A549 (cell line): ENCODE results near the gene ADAMTS16. TPM values are rescaled to one million over a fixed set of nuclear protein-coding genes. Genes with fewer than 3 reads are reported as not detected.

Source experiments
- ATAC-seq, 2 experiments: fragments of 200-7000 bp in 1 of 2; fragments of >200 bp in 1 of 2; cut with Nextera tagmentation in 1 of 2; cut with Tn5 transposase in 1 of 2; 3 replicates each; pipeline versions ENCODE4 v1.8.0 to v1.9.1; 2018 to 2020; ENCODE audit warnings: mild to moderate bottlenecking in 1 of 2, moderate library complexity in 1 of 2
- CTCF ChIA-PET: fragments of 300-600 bp; sonication (Branson Sonifier 250); formaldehyde crosslinking; extraction: SDS; loops from one replicate; lab custom pipeline; 2021; ENCODE audit warnings: antibody characterized with exemption, inconsistent platforms; lab: Yijun Ruan, JAX
- POLR2A ChIA-PET: fragments of 350-600 bp; formaldehyde crosslinking; extraction: SDS; loops from one replicate; lab custom pipeline; 2021; ENCODE audit warnings: antibody characterized with exemption, inconsistent platforms; lab: Yijun Ruan, JAX
- DNase-seq, 2 experiments: peaks; one replicate each; pipeline versions ENCODE4 v3.0.0 to v3.0.0-alpha.2; 2011 to 2016; ENCODE audit warnings: low read depth in 1 of 2, low spot score in 1 of 2
- FAIRE-seq: peaks from 2 replicates; lab custom pipeline; 2011; peaks lifted over from hg19 to GRCh38; lab: Jason Lieb, UNC
- H3K27ac ChIP-seq, 2 experiments: fragments of >200 bp; sonication (Bioruptor Twin); formaldehyde crosslinking; 3 replicates each; pipeline ENCODE4 v1.5.1; 2016 to 2017
- H3K4me1 ChIP-seq: fragments of >200 bp; sonication (Bioruptor Twin); formaldehyde crosslinking; 3 replicates; pipeline ENCODE4 v1.6.1; 2016
- H3K4me2 ChIP-seq: fragments of >200 bp; sonication (Bioruptor Twin); formaldehyde crosslinking; 3 replicates; pipeline ENCODE4 v1.6.1; 2016
- H3K4me3 ChIP-seq: fragments of >200 bp; sonication (Bioruptor Twin); formaldehyde crosslinking; 3 replicates; pipeline ENCODE4 v1.5.1; 2016
- H3K9me3 ChIP-seq: fragments of >200 bp; sonication (Bioruptor Twin); formaldehyde crosslinking; 3 replicates; pipeline ENCODE4 v1.6.1; 2016
- BHLHE40 ChIP-seq: IDR thresholded peaks from 2 replicates; pipeline ENCODE4 v1.6.1; 2012; ENCODE audit warnings: low read depth, low read length, inconsistent platforms
- CBX8 ChIP-seq: fragments of 200-600 bp; sonication (generic); IDR thresholded peaks from 2 replicates; pipeline ENCODE4 v1.6.1; 2016
- CHD4 ChIP-seq: fragments of 200-600 bp; sonication (generic); IDR thresholded peaks from 2 replicates; pipeline ENCODE4 v1.6.1; 2016; ENCODE audit warnings: antibody characterized with exemption, mild to moderate bottlenecking, borderline replicate concordance
- EHF ChIP-seq: fragments of 250-450 bp; sonication (Bioruptor Pico); IDR thresholded peaks from 2 replicates; pipeline ENCODE4 v1.5.0; 2020; ENCODE audit warnings: mild to moderate bottlenecking
- EHMT2 ChIP-seq: fragments of 200-600 bp; sonication (generic); IDR thresholded peaks from 2 replicates; pipeline ENCODE4 v1.6.1; 2016; ENCODE audit warnings: antibody characterized with exemption, low read depth, mild to moderate bottlenecking, moderate library complexity
- FOSL2 ChIP-seq, 2 experiments: fragments of 450-650 bp in 1 of 2; fragments of >200 bp in 1 of 2; sonication (Bioruptor Twin) in 1 of 2; formaldehyde crosslinking; IDR thresholded peaks; 2 replicates each; pipeline versions ENCODE4 v1.5.0 to v1.6.1; 2016 to 2020; ENCODE audit warnings: mild to moderate bottlenecking in 1 of 2, moderate library complexity in 1 of 2
- FOXS1 ChIP-seq: fragments of 250-450 bp; sonication (Bioruptor Pico); IDR thresholded peaks from 2 replicates; pipeline ENCODE4 v1.5.0; 2020; ENCODE audit warnings: mild to moderate bottlenecking, moderate library complexity
- HDAC2 ChIP-seq: fragments of 200-600 bp; sonication (generic); IDR thresholded peaks from 2 replicates; pipeline ENCODE4 v1.6.1; 2016
- HOXA7 ChIP-seq: fragments of 250-450 bp; sonication (Bioruptor Pico); IDR thresholded peaks from 2 replicates; pipeline ENCODE4 v1.5.0; 2020; ENCODE audit warnings: mild to moderate bottlenecking, moderate library complexity
- HOXB13 ChIP-seq: fragments of 250-450 bp; sonication (Bioruptor Pico); IDR thresholded peaks from 2 replicates; pipeline ENCODE4 v1.5.0; 2020; ENCODE audit warnings: low read depth, mild to moderate bottlenecking, moderate library complexity
- HOXB5 ChIP-seq: fragments of 250-450 bp; sonication (Bioruptor Pico); IDR thresholded peaks from 2 replicates; pipeline ENCODE4 v1.5.0; 2020; ENCODE audit warnings: mild to moderate bottlenecking, moderate library complexity
- JUN ChIP-seq, 2 experiments: fragments of >200 bp; sonication (Bioruptor Twin); formaldehyde crosslinking; IDR thresholded peaks; 2 replicates in 1 of 2; 3 replicates in 1 of 2; pipeline ENCODE4 v1.6.1; 2016 to 2017
- JUNB ChIP-seq: fragments of >200 bp; sonication (Bioruptor Twin); formaldehyde crosslinking; IDR thresholded peaks from 2 replicates; pipeline ENCODE4 v1.6.1; 2016
- MAFK ChIP-seq: fragments of 450-650 bp; IDR thresholded peaks from 2 replicates; pipeline ENCODE4 v1.6.1; 2014; ENCODE audit not compliant: partially characterized antibody
- MAZ ChIP-seq: fragments of 150-350 bp; IDR thresholded peaks from 2 replicates; pipeline ENCODE4 v1.6.1; 2014; ENCODE audit warnings: antibody characterized with exemption, low read depth, low read length, borderline replicate concordance
- NFE2L2 ChIP-seq: fragments of 150-350 bp; conservative IDR thresholded peaks from 2 replicates; pipeline ENCODE4 v1.6.1; 2014; ENCODE audit warnings: low read length
- NR3C1 ChIP-seq: fragments of >200 bp; sonication (Bioruptor Twin); formaldehyde crosslinking; IDR thresholded peaks from 3 replicates; pipeline ENCODE4 v1.6.1; 2017
- POLR2A ChIP-seq: IDR thresholded peaks from 2 replicates; pipeline ENCODE4 v1.6.1; 2012; ENCODE audit warnings: mild to moderate bottlenecking, low read length
- RARB ChIP-seq: fragments of 250-450 bp; sonication (Bioruptor Pico); IDR thresholded peaks from 2 replicates; pipeline ENCODE4 v1.8.0; 2021; ENCODE audit warnings: mild to moderate bottlenecking, moderate library complexity
- RCOR1 ChIP-seq: fragments of 150-350 bp; IDR thresholded peaks from 2 replicates; pipeline ENCODE4 v1.6.1; 2014; ENCODE audit warnings: antibody characterized with exemption, low read length, low read depth
- RFX5 ChIP-seq: fragments of 450-650 bp; IDR thresholded peaks from 2 replicates; pipeline ENCODE4 v1.7.1; 2014; ENCODE audit warnings: antibody characterized with exemption, mild to moderate bottlenecking, moderate library complexity
- RNF2 ChIP-seq: fragments of 200-600 bp; sonication (generic); IDR thresholded peaks from 2 replicates; pipeline ENCODE4 v1.6.1; 2016; ENCODE audit warnings: low read depth, mild to moderate bottlenecking, antibody characterized with exemption, moderate library complexity, borderline replicate concordance
- SMC3 ChIP-seq: fragments of >200 bp; sonication (Bioruptor Twin); formaldehyde crosslinking; IDR thresholded peaks from 3 replicates; pipeline ENCODE4 v1.6.1; 2018; ENCODE audit warnings: inconsistent platforms
- TFCP2L1 ChIP-seq: fragments of 250-450 bp; sonication (Bioruptor Pico); IDR thresholded peaks from 2 replicates; pipeline ENCODE4 v1.5.0; 2021; ENCODE audit warnings: mild to moderate bottlenecking
- ZFP36 ChIP-seq: fragments of 450-650 bp; IDR thresholded peaks from 2 replicates; pipeline ENCODE4 v1.6.1; 2014; ENCODE audit warnings: borderline replicate concordance; ENCODE audit not compliant: partially characterized antibody
- ZNF302 ChIP-seq: fragments of 250-450 bp; sonication (Bioruptor Pico); IDR thresholded peaks from 2 replicates; pipeline ENCODE4 v1.9.0; 2021; ENCODE audit warnings: inconsistent platforms, mild to moderate bottlenecking, moderate library complexity
- WGBS: methylation state at CpG from one replicate; pipeline ENCODE4 v1.1.6; 2017; ENCODE audit errors: missing lambda C conversion rate; 5-methylcytosine and 5-hydroxymethylcytosine counted together
- polyA plus RNA-seq, 4 experiments: library from polyadenylated mRNA; depleted of rRNA in 3 of 4; stranded (reverse); fragments of >200 nt; fragmentation: RNase III in 1 of 4; extraction: RNeasy Plus Mini Kit Qiagen cat#74134 plus additional on column Dnase treatment in 1 of 4; gene quantifications; 2 replicates in 3 of 4; 3 replicates in 1 of 4; pipeline ENCODE4 v1.2.3, GENCODE V29; 2011 to 2017
- TF ChIP-seq, protein P1 (sequence below): IDR thresholded peaks from 2 replicates; pipeline ENCODE4 v1.6.1; 2012; ENCODE audit warnings: low read depth, borderline replicate concordance
- TF ChIP-seq, protein P2 (sequence below): fragments of 250-450 bp; sonication (Bioruptor Pico); IDR thresholded peaks from 2 replicates; pipeline ENCODE4 v1.5.0; 2021; ENCODE audit warnings: mild to moderate bottlenecking, moderate library complexity, borderline replicate concordance
- TF ChIP-seq, protein P3 (sequence below): fragments of 250-450 bp; sonication (Bioruptor Pico); IDR thresholded peaks from 2 replicates; pipeline ENCODE4 v1.5.0; 2020; ENCODE audit warnings: low read depth, mild to moderate bottlenecking, moderate library complexity
- TF ChIP-seq, protein P4 (sequence below): IDR thresholded peaks from 2 replicates; pipeline ENCODE4 v1.6.1; 2012
- TF ChIP-seq, protein P5 (sequence below): IDR thresholded peaks from 2 replicates; pipeline ENCODE4 v1.6.1; 2012

ADAMTS16 gene
- polyA plus RNA-seq, 2 of the 4 experiments (the other 2 are of a cell fraction) = 0.71 to 1.0 TPM

DNA sequence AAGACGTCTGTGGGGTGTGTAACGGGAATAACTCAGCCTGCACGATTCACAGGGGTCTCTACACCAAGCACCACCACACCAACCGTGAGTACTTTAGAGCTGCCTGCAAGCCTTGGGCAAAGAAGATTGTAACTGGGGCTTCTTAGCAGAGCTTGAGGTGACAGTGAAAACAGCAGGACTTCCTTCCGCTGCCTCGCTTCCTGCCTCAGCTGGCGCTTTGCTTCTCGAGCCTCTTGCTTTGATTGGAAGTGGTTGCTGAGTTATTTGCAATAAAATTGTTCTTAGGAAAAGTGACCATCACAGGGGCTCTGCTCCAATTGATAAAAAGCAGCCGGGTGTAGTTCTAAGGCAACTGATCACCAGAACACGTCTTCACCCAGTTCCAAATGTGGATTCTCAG, 99.1 kb downstream of the ADAMTS16 start:
- POLR2A ChIA-PET = no interaction called here
- TF ChIP-seq ZNF302 (CRISPR knock-in tag) = no peak
- no peak for TF ChIP-seq JUNB
- no peak for TF ChIP-seq POLR2A
- no peak for TF ChIP-seq HOXA7 (CRISPR knock-in tag)
- no peak for TF ChIP-seq FOSL2 (IDR thresholded peaks at IDR 0.05)
- TF ChIP-seq FOSL2 (CRISPR knock-in tag; IDR thresholded peaks at IDR 0.05) = no peak
- no peak for TF ChIP-seq ZFP36
- TF ChIP-seq RFX5 = no peak
- TF ChIP-seq, protein P1, sequence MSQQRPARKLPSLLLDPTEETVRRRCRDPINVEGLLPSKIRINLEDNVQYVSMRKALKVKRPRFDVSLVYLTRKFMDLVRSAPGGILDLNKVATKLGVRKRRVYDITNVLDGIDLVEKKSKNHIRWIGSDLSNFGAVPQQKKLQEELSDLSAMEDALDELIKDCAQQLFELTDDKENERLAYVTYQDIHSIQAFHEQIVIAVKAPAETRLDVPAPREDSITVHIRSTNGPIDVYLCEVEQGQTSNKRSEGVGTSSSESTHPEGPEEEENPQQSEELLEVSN = no peak
- no peak for TF ChIP-seq MAZ
- CTCF ChIA-PET = interaction anchor here (0.6 to 1.2 kb wide), 2 partner anchors 36 to 129 kb away, joined by 3 read pairs; no protein-coding TSS in a partner anchor
- Histone ChIP-seq H3K27ac (no peak overlapping the region), H3K4me2 (no peak overlapping the region), H3K4me3 (no peak overlapping the region), H3K9me3 (no peaks in the 10 kb centered on the region), H3K4me1 (no peaks in the 10 kb centered on the region)
- FAIRE-seq = no peak
- ATAC-seq = no peak
- no peak for DNase-seq
- 57% methylated on average over 10 of the region's 10 CpGs for WGBS

DNA sequence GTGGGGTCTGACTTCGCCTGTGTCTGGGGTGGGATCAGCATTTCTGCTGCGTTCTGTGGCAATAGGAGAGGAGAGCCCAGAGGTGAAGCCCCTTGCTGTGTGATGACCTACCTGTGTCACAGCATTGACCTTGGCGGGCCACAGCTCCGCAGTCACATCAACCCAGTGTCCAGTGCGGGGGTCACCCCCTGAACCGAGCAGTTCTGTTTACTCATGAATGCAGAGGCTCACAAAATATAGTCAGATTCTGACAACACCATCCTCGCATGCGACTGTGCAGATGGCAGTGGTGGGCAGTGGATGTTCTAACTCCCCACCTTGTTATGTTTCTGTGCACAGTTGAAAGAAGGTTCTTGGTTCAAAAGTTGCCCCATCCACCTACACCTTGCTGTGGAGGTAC, 100.1 kb downstream of the ADAMTS16 start:
- no peak overlapping the region for H3K4me3 ChIP-seq
- no peaks in the 10 kb centered on the region for H3K9me3 ChIP-seq
- POLR2A ChIA-PET = no interaction called here
- WGBS = 74% methylated on average over 8 of the region's 8 CpGs
- no peak for DNase-seq
- FAIRE-seq = no peak
- CTCF ChIA-PET = interaction anchor here (1.3 kb wide), 1 partner anchor 8 kb away, joined by 3 read pairs; no protein-coding TSS in a partner anchor
- no peaks in the 10 kb centered on the region for H3K4me1 ChIP-seq
- ATAC-seq = no peak
- TF ChIP-seq CHD4 (no peak), RNF2 (no peak), EHF (no peak), BHLHE40 (no peak), SMC3 (no peak), NR3C1 (no peak), TFCP2L1 (CRISPR knock-in tag) (no peak), MAZ (no peak), CBX8 (no peak), JUN (IDR thresholded peaks at IDR 0.05) (no peak), NFE2L2 (no peak), HDAC2 (no peak), RCOR1 (no peak), EHMT2 (no peak)
- TF ChIP-seq, protein P2, sequence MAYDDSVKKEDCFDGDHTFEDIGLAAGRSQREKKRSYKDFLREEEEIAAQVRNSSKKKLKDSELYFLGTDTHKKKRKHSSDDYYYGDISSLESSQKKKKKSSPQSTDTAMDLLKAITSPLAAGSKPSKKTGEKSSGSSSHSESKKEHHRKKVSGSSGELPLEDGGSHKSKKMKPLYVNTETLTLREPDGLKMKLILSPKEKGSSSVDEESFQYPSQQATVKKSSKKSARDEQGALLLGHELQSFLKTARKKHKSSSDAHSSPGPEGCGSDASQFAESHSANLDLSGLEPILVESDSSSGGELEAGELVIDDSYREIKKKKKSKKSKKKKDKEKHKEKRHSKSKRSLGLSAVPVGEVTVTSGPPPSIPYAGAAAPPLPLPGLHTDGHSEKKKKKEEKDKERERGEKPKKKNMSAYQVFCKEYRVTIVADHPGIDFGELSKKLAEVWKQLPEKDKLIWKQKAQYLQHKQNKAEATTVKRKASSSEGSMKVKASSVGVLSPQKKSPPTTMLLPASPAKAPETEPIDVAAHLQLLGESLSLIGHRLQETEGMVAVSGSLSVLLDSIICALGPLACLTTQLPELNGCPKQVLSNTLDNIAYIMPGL (CRISPR knock-in tag) = no peak
- TF ChIP-seq, protein P3, sequence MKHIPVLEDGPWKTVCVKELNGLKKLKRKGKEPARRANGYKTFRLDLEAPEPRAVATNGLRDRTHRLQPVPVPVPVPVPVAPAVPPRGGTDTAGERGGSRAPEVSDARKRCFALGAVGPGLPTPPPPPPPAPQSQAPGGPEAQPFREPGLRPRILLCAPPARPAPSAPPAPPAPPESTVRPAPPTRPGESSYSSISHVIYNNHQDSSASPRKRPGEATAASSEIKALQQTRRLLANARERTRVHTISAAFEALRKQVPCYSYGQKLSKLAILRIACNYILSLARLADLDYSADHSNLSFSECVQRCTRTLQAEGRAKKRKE = no peak
- no peak overlapping the region for H3K27ac ChIP-seq
- no peak overlapping the region for H3K4me2 ChIP-seq

DNA sequence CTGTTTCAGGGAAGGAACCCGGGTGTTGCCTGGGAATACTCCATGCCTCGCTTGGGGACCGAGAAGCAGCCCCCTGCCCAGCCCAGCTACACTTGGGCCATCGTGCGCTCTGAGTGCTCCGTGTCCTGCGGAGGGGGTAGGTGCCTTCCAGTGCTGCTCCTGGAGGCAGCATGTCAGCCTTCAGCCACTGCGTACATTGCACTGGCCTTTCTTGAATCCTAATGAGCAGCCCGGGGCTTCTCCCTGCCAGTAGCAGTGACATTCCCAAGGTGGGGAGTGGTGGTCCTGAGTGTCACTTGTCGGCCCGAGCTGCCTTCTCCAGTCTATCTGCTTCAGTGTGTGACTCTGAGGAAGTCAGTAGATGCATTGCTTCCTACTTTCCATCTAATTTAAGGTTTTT, 101.9 kb downstream of the ADAMTS16 start:
- no peak overlapping the region for H3K4me2 ChIP-seq
- no peak for ATAC-seq
- TF ChIP-seq, protein P4, sequence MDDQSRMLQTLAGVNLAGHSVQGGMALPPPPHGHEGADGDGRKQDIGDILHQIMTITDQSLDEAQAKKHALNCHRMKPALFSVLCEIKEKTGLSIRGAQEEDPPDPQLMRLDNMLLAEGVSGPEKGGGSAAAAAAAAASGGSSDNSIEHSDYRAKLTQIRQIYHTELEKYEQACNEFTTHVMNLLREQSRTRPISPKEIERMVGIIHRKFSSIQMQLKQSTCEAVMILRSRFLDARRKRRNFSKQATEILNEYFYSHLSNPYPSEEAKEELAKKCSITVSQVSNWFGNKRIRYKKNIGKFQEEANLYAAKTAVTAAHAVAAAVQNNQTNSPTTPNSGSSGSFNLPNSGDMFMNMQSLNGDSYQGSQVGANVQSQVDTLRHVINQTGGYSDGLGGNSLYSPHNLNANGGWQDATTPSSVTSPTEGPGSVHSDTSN = no peak
- TF ChIP-seq HOXB13 (no peak), HOXB5 (CRISPR knock-in tag) (no peak), RARB (CRISPR knock-in tag) (no peak), FOXS1 (CRISPR knock-in tag) (no peak), MAFK (no peak)
- TF ChIP-seq, protein P5, sequence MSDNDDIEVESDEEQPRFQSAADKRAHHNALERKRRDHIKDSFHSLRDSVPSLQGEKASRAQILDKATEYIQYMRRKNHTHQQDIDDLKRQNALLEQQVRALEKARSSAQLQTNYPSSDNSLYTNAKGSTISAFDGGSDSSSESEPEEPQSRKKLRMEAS = no peak
- TF ChIP-seq, all 56 proteins: peak for 0
- no peak overlapping the region for H3K27ac ChIP-seq
- no peak for DNase-seq
- POLR2A ChIA-PET = no interaction called here
- 54% methylated on average over 10 of the region's 11 CpGs for WGBS
- H3K9me3 ChIP-seq = no peaks in the 10 kb centered on the region
- no peaks in the 10 kb centered on the region for H3K4me1 ChIP-seq
- CTCF ChIA-PET = no interaction called here
- no peak for FAIRE-seq
- H3K4me3 ChIP-seq = no peak overlapping the region
